Activated T-cell treated with anti-CD3 and anti-CD28 coated beads, Interleukin-2, amount 50 U/mL, for 24 hours (primary cell): Measurements from ENCODE around the gene APH1B.
"Not testable (repeated sequence)": the region's sequence is repeated elsewhere in the genome, so short reads cannot be mapped to it uniquely, and the experiment has no call there.

Source experiments
- DNase-seq: peaks from one replicate; pipeline ENCODE4 v3.0.0-alpha.2; 2020
- H3K27ac Mint-ChIP-seq: 2 replicates; pipeline ENCODE4 v1.8.0; 2020; ENCODE audit warnings: mild to moderate bottlenecking, mixed read lengths
- H3K27me3 Mint-ChIP-seq: 2 replicates; pipeline ENCODE4 v1.8.0; 2020; ENCODE audit warnings: mixed read lengths
- H3K36me3 Mint-ChIP-seq: 2 replicates; pipeline ENCODE4 v1.8.0; 2020; ENCODE audit warnings: low read depth, mixed read lengths
- H3K4me1 Mint-ChIP-seq: 2 replicates; pipeline ENCODE4 v1.8.0; 2020; ENCODE audit warnings: low read depth, mixed read lengths
- H3K4me3 Mint-ChIP-seq: 2 replicates; pipeline ENCODE4 v1.8.0; 2020; ENCODE audit warnings: mild to moderate bottlenecking, moderate library complexity, mixed read lengths
- H3K9me3 Mint-ChIP-seq: 2 replicates; pipeline ENCODE4 v1.8.0; 2020; ENCODE audit warnings: mixed read lengths

The APH1B gene

DNA sequence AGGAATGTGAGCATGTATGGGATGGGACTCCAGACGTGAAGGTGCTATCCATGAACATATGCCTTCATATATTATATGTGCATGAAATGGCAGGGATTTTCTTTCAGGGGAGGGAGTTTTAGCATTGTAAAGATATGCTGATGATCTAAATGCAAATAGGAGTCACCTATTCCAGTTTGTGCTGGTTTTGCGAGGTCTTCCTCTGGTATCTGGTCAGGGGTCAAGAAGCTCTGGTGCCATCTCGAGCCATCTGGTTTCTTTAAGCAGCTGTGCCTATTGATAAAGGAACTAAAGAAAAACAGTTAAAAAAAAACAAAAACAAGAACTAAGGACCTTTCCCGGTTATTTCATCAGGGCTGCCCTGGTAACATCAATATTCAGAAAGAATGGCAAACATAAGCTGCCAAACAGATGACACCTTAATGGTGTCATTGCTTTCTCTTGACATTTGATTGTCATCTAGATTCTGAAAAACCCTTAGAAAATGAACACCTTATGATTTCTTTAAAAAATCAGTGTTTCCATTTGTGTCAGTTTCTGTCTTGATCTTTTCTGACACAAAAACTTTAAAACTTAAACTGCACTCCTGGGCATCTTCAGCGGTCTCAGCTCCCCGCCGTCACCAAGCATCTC is 22.7 kb downstream of the APH1B start:
- H3K36me3 Mint-ChIP-seq = peaks cover 26% of the 10 kb centered on the region
- H3K4me1 Mint-ChIP-seq = peaks cover 2% of the 10 kb centered on the region
- no peak overlapping the region for H3K27ac Mint-ChIP-seq
- H3K27me3 Mint-ChIP-seq = no peaks in the 10 kb centered on the region
- H3K9me3 Mint-ChIP-seq = no peaks in the 10 kb centered on the region
- H3K4me3 Mint-ChIP-seq = no peak overlapping the region
- no peak for DNase-seq

DNA sequence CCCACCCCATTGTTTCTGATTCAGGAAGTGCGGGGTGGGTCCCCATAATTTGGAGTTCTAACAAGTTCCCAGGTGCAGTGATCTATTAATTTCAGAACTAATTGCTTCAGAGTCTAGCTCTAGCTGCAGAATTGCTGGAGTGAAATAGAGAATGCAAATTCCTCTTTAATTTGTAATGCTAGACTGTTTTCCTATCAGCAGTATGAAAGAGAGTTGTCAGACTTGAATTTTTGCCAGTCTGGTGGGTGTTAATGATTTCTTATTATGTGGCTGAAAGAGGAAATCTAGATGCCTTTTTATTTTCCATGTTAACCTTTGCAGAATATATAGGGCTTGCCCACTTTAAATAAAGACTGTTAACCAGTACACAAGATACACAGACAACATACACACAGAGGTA is 23.7 kb downstream of the APH1B start:
- Mint-ChIP-seq H3K36me3 (peaks cover 33% of the 10 kb centered on the region), H3K9me3 (no peaks in the 10 kb centered on the region), H3K4me1 (peaks cover 2% of the 10 kb centered on the region), H3K27ac (no peak overlapping the region), H3K27me3 (no peaks in the 10 kb centered on the region), H3K4me3 (no peak overlapping the region)
- DNase-seq = no peak

DNA sequence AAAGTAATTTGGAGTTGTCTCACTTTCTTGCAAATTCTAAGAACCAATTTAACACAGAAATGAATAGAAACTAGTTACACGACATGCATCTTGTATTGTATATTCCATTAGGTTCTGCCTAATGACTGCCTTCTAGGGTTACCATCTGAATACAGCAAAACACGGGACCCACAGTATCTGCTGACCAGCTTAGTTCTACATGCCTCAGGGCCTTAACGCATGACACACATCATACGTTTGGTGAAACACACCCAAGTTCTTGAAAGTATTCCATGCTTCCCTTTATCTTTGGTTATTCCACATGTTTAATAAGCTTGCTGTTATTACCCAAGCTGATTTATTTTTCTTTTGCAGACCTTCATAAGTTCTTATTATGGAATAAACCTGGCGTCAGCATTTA is 27.9 kb downstream of the APH1B start:
- Mint-ChIP-seq H3K4me3 (no peak overlapping the region), H3K9me3 (no peaks in the 10 kb centered on the region), H3K27me3 (no peaks in the 10 kb centered on the region), H3K4me1 (no peaks in the 10 kb centered on the region), H3K36me3 (peaks cover 34% of the 10 kb centered on the region), H3K27ac (no peak overlapping the region)
- no peak for DNase-seq

DNA sequence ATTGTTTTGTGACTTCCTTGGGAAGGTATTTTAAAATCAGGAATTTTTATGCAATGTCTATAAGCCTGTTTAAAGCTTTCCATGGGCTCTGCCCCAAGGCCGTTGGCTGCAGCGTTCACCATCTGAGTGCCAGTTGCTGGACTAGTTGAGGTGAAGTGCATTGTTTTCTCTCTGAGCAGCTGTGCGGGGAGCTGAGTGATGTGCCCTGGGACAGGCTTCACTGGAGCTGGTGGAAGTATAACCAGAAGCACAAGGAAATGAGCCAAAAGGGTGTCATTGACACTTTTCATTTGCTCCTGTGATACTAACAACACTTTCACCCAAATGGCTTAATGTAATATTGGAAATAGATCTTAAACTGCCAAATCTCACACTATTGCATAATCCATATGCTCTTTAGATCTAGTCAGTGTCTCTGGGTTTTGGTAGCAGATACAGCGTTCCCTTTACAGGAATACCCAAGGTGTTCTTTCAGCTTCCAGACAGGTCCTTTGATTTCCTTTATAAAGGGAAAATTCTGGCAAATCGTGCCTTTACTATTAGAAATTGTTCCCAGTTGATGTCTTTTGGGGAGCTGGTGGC is 29.2 kb downstream of the APH1B start:
- no peaks in the 10 kb centered on the region for H3K4me1 Mint-ChIP-seq
- no peak for DNase-seq
- no peak overlapping the region for H3K27ac Mint-ChIP-seq
- H3K9me3 Mint-ChIP-seq = no peaks in the 10 kb centered on the region
- peaks cover 30% of the 10 kb centered on the region for H3K36me3 Mint-ChIP-seq
- H3K4me3 Mint-ChIP-seq = no peak overlapping the region
- H3K27me3 Mint-ChIP-seq = no peaks in the 10 kb centered on the region

DNA sequence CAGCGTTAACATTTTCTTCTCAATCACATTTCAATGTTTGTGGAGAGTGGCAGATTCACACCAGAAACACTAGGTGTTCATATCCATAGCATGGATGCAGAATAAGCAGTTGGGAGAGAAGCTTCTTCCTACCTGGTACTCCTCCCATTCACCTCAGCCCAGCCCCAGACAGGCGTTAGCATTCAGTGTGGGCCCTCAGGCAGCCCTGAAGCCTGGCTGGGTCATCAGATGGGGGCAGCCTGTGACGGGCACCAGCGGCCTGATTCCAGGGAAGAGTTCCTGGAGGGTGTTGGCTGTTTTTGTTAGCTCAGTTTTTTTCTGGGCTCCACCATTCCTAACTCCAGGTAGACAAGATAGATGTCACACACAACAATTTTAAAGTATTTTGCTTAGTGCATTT is 31.1 kb downstream of the APH1B start:
- peaks cover 17% of the 10 kb centered on the region for H3K36me3 Mint-ChIP-seq
- no peak for DNase-seq
- no peaks in the 10 kb centered on the region for H3K4me1 Mint-ChIP-seq
- H3K27me3 Mint-ChIP-seq = no peaks in the 10 kb centered on the region
- no peaks in the 10 kb centered on the region for H3K9me3 Mint-ChIP-seq
- no peak overlapping the region for H3K27ac Mint-ChIP-seq
- no peak overlapping the region for H3K4me3 Mint-ChIP-seq

DNA sequence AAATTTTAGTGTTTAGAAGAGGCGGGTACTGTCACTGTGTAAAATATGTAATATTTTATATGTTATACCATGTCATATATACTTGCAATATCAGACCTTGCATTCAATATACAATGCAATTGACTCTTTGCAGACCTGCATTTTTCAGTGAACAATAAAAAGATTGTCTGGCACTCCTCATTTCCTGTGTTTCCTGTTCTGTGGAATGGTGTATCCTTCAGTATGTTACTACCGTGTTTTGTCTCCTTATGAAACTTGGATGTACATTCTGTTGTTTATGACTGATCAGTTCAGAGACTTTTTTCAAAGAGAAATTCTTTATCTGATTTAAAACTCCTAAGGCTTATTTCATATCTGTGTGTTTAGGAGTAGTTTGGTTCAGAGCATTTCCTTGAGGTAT is 31.5 kb downstream of the APH1B start:
- H3K4me3 Mint-ChIP-seq = no peak overlapping the region
- DNase-seq = no peak
- no peaks in the 10 kb centered on the region for H3K9me3 Mint-ChIP-seq
- H3K4me1 Mint-ChIP-seq = no peaks in the 10 kb centered on the region
- no peak overlapping the region for H3K27ac Mint-ChIP-seq
- no peaks in the 10 kb centered on the region for H3K27me3 Mint-ChIP-seq
- H3K36me3 Mint-ChIP-seq = peaks cover 15% of the 10 kb centered on the region

DNA sequence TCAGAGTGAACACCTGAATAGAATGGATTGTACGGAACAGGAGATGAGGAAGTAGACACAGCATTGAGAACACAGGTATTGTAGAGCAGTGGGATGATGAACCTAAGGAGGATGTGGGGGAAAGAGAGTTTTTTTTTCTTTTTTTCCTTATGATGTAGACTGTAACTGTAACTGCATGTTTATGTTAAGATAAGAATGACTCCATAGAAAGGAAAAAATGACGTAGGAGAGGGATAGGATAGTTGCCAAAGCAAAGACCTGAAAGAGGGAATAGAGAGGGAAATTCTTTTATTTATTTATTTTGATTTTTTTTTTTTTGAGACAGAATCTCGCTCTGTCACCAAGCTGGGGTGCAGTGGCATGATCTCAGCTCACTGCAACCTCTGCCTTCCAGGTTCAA is 33.2 kb downstream of the APH1B start:
- H3K9me3 Mint-ChIP-seq = no peaks in the 10 kb centered on the region
- H3K36me3 Mint-ChIP-seq = peaks cover 10% of the 10 kb centered on the region
- no peak overlapping the region for H3K27ac Mint-ChIP-seq
- DNase-seq = no peak
- no peaks in the 10 kb centered on the region for H3K27me3 Mint-ChIP-seq
- no peaks in the 10 kb centered on the region for H3K4me1 Mint-ChIP-seq
- no peak overlapping the region for H3K4me3 Mint-ChIP-seq

DNA sequence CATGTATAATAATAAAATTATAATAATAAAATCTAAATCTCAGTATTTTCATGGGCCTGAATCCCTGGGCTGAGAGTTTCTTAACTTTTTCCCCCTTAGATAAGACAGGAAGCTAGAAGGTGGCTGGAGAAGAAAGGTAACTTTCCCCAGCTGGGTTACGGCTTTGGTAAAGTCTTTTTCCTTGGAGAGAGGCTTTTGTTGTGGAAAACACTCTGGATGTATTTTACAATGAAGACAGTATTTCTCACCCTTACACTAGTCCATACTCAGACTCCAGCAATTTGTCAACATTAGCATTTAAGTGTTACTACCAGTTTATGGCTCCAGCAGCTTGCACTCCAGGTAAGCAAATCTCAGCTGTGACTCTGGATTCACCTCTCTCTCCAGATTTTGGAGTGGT is 34.9 kb downstream of the APH1B start:
- Mint-ChIP-seq H3K27ac (no peak overlapping the region), H3K36me3 (no peaks in the 10 kb centered on the region), H3K4me3 (no peak overlapping the region), H3K27me3 (no peaks in the 10 kb centered on the region), H3K9me3 (no peaks in the 10 kb centered on the region), H3K4me1 (no peaks in the 10 kb centered on the region)
- DNase-seq = no peak

DNA sequence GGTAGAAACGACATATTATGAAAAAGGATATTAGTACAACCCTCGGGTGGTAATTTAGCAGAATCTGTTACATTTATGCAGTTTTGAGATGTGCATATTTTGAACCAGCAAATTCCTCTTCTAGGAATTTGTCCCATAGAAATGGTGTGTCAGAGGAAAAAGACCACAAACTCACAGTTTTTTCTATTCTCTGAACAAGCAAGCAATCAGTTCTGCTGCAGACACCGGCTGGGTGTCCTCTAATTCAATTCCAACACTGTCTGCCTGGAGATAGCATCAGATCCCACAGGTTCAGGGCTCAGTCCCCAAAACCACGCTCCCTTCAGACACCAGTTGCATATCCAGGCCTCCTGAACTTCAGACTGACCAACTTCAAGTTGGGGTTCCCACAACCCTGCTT is 36.4 kb downstream of the APH1B start:
- DNase-seq = no peak
- H3K4me1 Mint-ChIP-seq = no peaks in the 10 kb centered on the region
- no peak overlapping the region for H3K4me3 Mint-ChIP-seq

DNA sequence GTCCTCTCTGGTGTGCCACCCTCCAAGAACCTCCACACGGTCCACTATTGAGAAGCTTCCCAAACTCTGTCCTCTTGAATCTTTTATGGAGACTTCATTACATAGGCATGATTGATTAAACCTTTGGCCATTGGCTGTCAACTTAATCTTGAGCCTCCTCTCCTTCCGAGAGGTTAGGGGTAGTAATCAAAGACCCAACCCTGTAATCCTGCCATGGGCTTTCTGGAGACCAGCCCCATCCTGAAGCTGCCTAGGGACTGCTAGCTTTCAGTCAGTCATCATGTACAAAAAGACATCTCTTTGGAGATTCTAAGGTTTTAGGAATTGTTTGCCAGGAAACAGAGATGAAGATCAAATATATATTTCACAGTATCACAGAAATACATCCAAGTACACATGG is 37.0 kb downstream of the APH1B start:
- Mint-ChIP-seq H3K36me3 (no peaks in the 10 kb centered on the region), H3K4me3 (no peak overlapping the region), H3K27me3 (no peaks in the 10 kb centered on the region), H3K27ac (no peak overlapping the region), H3K9me3 (no peaks in the 10 kb centered on the region), H3K4me1 (no peaks in the 10 kb centered on the region)
- DNase-seq = no peak

More for the DNA sequence above, 36.4 kb downstream of the APH1B start:
- H3K27ac Mint-ChIP-seq = no peak overlapping the region
- H3K27me3 Mint-ChIP-seq = no peaks in the 10 kb centered on the region
- H3K9me3 Mint-ChIP-seq = no peaks in the 10 kb centered on the region
- no peaks in the 10 kb centered on the region for H3K36me3 Mint-ChIP-seq

DNA sequence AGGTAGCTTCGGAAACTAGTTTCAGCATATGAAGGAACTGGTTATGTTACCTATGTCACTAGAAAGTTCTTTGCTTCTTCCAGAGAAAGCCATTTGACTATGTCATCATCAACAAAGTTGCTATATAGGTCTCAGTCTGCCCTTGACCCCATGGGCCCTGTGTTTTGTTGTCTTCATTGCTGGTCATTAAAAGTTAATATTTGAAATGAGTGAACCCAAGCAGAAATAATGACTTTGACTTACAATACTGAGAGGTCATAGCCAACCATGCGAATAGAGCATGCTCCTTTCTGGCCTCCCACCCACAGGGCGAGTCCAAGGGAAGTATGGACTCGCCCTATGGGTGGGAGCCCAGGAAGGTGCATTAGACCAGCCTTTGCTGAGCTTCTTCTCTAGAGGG is 40.9 kb downstream of the APH1B start:
- Mint-ChIP-seq H3K27ac (no peak overlapping the region), H3K4me1 (no peaks in the 10 kb centered on the region), H3K9me3 (no peaks in the 10 kb centered on the region), H3K36me3 (no peaks in the 10 kb centered on the region), H3K27me3 (no peaks in the 10 kb centered on the region), H3K4me3 (no peak overlapping the region)
- DNase-seq = no peak

DNA sequence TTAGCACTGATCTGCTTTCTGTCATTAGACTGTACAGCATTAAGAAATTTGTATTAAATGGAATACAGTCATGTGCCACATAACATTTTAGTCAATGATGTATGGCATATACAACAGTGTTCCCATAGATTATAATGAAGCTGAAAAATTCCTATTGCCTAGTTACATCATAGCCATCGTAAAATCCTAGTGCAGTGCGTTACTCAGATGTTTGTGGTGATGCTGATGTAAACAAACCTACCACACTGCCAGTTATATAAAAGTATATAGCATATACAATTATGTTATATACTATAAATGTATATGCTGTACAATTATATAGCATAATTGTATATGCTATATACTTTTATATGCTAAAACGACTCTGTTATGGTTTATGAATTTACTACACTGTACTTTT is 41.7 kb downstream of the APH1B start:
- H3K4me3 Mint-ChIP-seq = no peak overlapping the region
- H3K27ac Mint-ChIP-seq = no peak overlapping the region
- H3K9me3 Mint-ChIP-seq = no peaks in the 10 kb centered on the region
- peaks cover under 1% of the 10 kb centered on the region for H3K4me1 Mint-ChIP-seq
- DNase-seq = no peak
- no peaks in the 10 kb centered on the region for H3K36me3 Mint-ChIP-seq
- H3K27me3 Mint-ChIP-seq = no peaks in the 10 kb centered on the region

DNA sequence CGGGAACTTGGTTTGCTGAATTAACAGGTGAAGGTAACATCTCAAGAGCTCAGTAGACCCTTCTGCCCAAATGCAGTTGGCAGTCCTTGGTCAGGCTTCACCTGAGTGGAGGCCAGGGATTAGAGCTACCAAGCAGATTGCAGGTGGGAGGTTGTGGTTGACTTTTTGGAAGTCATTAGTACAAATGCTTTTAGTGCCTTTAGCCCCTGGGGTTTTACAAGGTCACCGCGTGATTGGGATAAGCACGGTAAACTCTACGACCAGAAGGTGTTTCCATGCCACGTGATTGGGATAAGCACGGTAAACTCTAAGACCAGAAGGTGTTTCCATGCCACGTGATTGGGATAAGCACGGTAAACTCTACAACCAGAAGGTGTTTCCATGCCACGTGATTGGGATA is 43.0 kb downstream of the APH1B start:
- not testable (repeated sequence) for H3K27ac Mint-ChIP-seq, DNase-seq, H3K9me3 Mint-ChIP-seq, H3K36me3 Mint-ChIP-seq, H3K4me3 Mint-ChIP-seq, H3K27me3 Mint-ChIP-seq
- H3K4me1 Mint-ChIP-seq = peaks cover 11% of the 10 kb centered on the region

DNA sequence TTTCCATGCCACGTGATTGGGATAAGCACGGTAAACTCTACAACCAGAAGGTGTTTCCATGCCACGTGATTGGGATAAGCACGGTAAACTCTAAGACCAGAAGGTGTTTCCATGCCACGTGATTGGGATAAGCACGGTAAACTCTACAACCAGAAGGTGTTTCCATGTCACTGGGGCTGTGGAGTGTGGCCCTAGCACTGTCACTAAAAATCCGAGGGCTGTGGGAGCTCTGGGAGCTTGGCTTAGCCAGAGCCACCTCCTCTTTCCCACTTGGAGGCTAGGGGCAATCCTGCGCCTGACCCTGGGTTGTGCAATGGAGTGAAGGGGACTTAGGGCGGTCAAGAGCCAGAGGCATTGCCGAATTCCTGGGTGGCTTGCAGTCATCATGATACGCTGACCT is 43.6 kb downstream of the APH1B start:
- not testable (repeated sequence) for H3K4me3 Mint-ChIP-seq, H3K36me3 Mint-ChIP-seq, H3K9me3 Mint-ChIP-seq, H3K27me3 Mint-ChIP-seq, DNase-seq, H3K27ac Mint-ChIP-seq
- peaks cover 11% of the 10 kb centered on the region for H3K4me1 Mint-ChIP-seq

DNA sequence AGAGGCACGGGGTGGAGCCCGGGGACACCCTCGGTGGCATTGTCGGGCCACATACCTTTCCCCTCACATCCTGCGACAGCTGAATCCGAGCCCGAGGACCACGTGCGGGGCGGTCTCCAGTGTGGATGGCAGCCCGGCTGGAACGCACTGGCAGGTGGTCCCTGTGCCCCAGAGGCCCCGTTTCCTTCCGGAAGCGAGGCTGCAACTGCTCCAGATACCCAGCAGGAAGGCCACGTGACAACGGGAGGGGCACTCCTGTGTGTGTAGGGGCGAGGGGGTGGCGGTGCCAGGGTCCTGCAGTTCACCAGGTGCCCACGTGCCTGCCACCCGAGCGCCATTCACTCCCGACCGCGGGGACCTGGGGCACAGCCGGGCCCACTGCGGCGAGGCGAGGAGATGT is 44.1 kb downstream of the APH1B start:
- Mint-ChIP-seq H3K4me3 (no peak overlapping the region), H3K4me1 (peaks cover 11% of the 10 kb centered on the region), H3K27ac (no peak overlapping the region), H3K9me3 (no peaks in the 10 kb centered on the region), H3K27me3 (no peaks in the 10 kb centered on the region), H3K36me3 (no peaks in the 10 kb centered on the region)
- no peak for DNase-seq

DNA sequence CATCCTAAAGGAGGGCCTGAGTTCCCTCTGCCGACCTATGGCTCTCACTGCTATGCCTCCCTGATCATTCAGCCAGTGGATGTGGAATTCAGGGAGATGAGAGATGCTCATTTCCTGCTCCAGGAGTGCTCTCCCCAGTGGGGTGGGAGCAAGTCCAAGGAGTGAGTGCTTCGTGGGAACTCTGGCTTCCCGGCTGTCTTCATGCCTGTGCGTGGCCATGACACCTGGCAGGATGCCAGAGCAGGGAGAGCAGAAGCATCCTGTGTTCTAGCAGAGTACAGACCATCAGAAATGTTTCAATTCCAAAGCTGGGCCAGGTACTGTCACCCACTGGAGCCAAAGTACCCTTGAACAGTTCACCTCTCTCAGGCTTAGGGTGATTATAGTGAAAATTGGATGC is 45.1 kb downstream of the APH1B start:
- Mint-ChIP-seq H3K27me3 (no peaks in the 10 kb centered on the region), H3K4me3 (no peak overlapping the region), H3K9me3 (no peaks in the 10 kb centered on the region), H3K27ac (no peak overlapping the region), H3K36me3 (no peaks in the 10 kb centered on the region), H3K4me1 (peaks cover 11% of the 10 kb centered on the region)
- DNase-seq = no peak
